ENCODE data around the gene FAM227B. TPM values are rescaled to one million over a fixed set of nuclear protein-coding genes. Genes with fewer than 3 reads are reported as not detected.
"Not testable (repeated sequence)": the region's sequence is repeated elsewhere in the genome, so short reads cannot be mapped to it uniquely, and the experiment has no call there.

Gene FAM227B
- total and polyA plus RNA-seq, 5 experiments from 2014 or later = 14.5 to 28.7 (median 23.8) TPM

DNA sequence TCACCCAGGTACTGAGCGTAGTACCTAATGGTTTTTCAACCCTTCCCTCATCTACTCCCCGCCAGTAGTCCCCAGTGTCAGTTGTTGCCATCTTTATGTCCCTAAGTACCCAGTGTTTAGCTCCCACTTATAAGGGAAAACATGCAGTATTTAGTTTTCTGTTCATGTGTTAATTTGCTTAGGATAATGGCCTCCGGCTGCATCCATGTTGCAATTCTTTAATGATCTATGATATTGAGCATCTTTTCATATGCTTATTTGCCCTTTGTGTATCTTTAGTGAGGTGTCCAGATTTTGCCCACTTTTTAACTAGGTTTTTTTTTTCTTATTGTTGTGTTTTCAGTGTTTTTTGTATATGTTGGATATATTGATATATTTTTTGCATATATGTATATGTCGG is 142.6 kb downstream of the FAM227B start:
- POLR2A ChIA-PET, H3K27me3 Mint-ChIP-seq, ATAC-seq, H3K9me3 Mint-ChIP-seq, H3K4me1 Mint-ChIP-seq, DNase-seq, H3K4me3 Mint-ChIP-seq, H3K27ac Mint-ChIP-seq, H3K36me3 Mint-ChIP-seq: not testable (repeated sequence)

DNA sequence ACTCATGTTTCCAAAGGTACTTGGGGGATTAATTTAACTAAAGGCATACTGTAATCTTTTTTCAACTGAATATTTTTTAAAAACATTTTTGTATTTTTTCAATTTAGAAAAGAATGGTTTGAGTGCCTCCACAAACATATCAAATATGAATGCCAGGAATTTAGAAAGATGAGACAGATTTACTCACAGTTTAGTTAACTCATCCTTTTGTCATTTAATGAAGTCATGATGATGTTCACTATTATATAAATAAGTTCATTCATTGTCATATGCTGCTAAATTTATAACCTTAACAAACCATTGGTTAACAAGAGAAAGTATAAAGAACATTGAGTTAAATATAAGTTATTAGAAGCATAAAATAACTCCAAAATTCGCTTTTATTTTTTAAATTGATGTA is 147.6 kb downstream of the FAM227B start:
- no peak for DNase-seq
- Mint-ChIP-seq H3K4me3 (no peak overlapping the region), H3K36me3 (no peaks in the 10 kb centered on the region), H3K27me3 (peaks cover 0 to 4% (median 0%) of the 10 kb centered on the region in 5 donors), H3K4me1 (peaks cover 0 to 3% (median 3%) of the 10 kb centered on the region in 4 donors), H3K9me3 (no peaks in the 10 kb centered on the region), H3K27ac (no peak overlapping the region)
- POLR2A ChIA-PET = no interaction called here
- no peak for ATAC-seq

DNA sequence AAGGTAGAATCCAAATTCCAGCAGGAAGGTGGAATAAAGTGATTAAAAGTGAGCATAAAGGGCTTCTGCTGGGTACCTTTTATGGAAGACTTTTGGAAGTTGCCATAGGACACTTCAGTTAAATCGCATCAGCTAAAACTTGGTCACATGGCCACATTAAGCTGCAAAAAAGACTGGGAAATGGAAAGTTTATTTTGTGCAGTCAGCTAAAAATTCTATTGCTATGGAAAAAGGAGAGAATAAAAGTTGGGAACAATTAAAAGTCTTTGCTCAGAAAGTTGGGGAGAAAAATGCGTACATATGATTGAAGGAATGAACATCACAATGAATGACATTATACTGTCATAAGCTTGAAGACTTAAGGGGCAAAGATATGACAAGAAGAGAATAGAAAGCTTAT is 148.3 kb downstream of the FAM227B start:
- peaks cover 0 to 4% (median 0%) of the 10 kb centered on the region in 5 donors for H3K27me3 Mint-ChIP-seq
- no peaks in the 10 kb centered on the region for H3K36me3 Mint-ChIP-seq
- H3K27ac Mint-ChIP-seq = no peak overlapping the region
- no peaks in the 10 kb centered on the region for H3K9me3 Mint-ChIP-seq
- POLR2A ChIA-PET = no interaction called here
- peaks cover 0 to 3% (median 3%) of the 10 kb centered on the region in 4 donors for H3K4me1 Mint-ChIP-seq
- DNase-seq = no peak
- no peak for ATAC-seq
- no peak overlapping the region for H3K4me3 Mint-ChIP-seq

DNA sequence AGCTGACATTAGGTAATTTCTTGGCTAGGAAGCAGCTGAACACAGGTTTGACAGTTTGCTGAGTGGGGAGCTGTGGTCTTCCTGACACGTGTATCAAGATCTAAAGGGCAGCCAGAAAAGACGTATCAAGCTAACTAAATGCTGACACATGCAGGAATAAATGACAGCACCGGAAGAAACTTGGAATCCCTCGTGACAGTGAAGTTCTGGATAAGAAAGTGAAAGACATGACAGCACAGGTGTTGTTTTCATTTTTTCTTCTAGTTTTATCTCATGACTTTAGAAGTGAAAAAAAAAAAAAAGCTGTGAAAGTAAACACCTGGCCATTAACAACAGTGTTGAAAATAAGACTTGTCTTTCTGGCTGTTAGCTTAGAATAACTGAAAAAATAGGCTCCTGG is 148.9 kb downstream of the FAM227B start:
- H3K4me1 Mint-ChIP-seq = peaks cover 0 to 5% (median 3%) of the 10 kb centered on the region in 4 donors
- POLR2A ChIA-PET = no interaction called here
- H3K9me3 Mint-ChIP-seq = no peaks in the 10 kb centered on the region
- no peak for DNase-seq
- peaks cover 0 to 4% (median 0%) of the 10 kb centered on the region in 5 donors for H3K27me3 Mint-ChIP-seq
- ATAC-seq = peak in 1 of 2 donors; percentile 27
- H3K4me3 Mint-ChIP-seq = no peak overlapping the region
- H3K36me3 Mint-ChIP-seq = no peaks in the 10 kb centered on the region
- H3K27ac Mint-ChIP-seq = no peak overlapping the region

DNA sequence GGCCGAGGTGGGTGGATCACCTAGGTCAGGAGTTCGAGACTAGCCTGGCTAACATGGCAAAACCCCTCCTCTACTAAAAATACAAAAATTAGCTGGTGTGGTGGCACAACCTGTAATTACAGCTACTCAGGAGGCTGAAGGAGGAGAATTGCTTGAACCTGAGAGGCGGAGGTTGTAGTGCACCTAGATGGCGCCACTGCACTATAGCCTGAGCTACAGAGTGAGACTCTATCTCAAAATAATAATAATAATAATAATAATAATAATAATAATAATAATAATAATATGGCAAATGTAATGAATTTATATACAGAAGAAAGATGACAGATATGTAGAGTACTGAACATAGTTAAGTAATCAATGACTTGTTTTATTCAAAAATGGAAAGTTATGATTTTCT is 149.4 kb downstream of the FAM227B start:
- DNase-seq, H3K9me3 Mint-ChIP-seq, H3K4me3 Mint-ChIP-seq, H3K4me1 Mint-ChIP-seq, H3K27me3 Mint-ChIP-seq, POLR2A ChIA-PET, H3K27ac Mint-ChIP-seq, ATAC-seq, H3K36me3 Mint-ChIP-seq: not testable (repeated sequence)

DNA sequence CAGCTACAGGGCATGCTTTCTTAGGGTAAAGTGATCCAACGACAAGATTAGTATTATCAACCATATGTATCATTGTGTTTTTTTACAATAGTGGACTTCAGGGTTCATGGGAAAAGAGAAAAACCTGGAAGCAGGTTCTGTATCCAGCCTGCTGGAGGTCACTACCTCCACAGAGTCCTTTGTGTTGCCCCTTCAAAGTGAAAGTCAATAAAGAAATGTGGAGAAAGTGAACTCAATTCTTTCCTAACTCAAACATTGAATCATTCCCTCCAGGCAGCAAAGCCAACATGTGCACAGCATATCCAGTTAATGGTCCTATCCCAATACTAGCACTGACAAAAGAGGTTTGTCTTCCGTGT is 152.2 kb downstream of the FAM227B start:
- POLR2A ChIA-PET = no interaction called here
- DNase-seq = no peak
- Mint-ChIP-seq H3K27ac (no peak overlapping the region), H3K4me1 (peaks cover 0 to 6% (median 3%) of the 10 kb centered on the region in 4 donors), H3K36me3 (no peaks in the 10 kb centered on the region), H3K27me3 (peaks cover 0 to 2% (median 0%) of the 10 kb centered on the region in 5 donors), H3K9me3 (no peaks in the 10 kb centered on the region), H3K4me3 (no peak overlapping the region)
- ATAC-seq = no peak

DNA sequence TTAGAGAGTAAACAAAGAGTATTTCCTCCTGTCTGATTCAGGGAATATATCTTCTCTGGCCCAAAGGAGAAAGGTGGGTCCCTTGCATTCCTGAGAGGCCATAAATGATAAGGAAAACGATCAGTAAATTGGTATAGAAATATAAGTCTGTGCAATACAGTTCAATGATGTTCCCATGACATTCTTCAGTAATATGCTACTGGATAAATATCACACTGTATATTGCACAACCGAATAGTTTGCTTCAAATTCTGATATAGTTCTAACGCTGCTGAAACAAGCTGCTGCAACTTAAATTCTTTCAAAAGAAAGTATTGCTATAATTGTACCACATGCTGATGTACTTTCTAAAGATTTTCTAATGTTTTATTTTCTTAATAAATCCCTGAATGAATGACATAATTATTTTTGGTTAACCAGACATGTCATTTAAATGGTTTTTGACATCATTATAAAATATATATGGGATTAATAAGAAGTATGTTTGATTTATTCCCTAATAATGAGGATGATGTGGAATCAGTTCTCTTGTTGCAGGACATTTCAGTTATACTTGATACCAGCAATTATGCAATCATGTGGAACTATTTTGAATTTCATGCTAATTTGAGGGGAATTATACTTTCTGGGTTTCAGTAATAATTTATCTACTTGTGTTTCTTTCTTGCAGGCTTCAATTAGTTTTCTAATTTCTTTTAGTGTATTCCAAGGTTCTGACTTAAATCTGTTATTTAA is 152.7 kb downstream of the FAM227B start:
- ATAC-seq = no peak
- Mint-ChIP-seq H3K27me3 (peaks cover 0 to 2% (median 0%) of the 10 kb centered on the region in 5 donors), H3K4me3 (no peak overlapping the region), H3K4me1 (peaks cover 0 to 6% (median 3%) of the 10 kb centered on the region in 4 donors), H3K9me3 (no peaks in the 10 kb centered on the region), H3K36me3 (no peaks in the 10 kb centered on the region), H3K27ac (no peak overlapping the region)
- POLR2A ChIA-PET = no interaction called here
- no peak for DNase-seq

DNA sequence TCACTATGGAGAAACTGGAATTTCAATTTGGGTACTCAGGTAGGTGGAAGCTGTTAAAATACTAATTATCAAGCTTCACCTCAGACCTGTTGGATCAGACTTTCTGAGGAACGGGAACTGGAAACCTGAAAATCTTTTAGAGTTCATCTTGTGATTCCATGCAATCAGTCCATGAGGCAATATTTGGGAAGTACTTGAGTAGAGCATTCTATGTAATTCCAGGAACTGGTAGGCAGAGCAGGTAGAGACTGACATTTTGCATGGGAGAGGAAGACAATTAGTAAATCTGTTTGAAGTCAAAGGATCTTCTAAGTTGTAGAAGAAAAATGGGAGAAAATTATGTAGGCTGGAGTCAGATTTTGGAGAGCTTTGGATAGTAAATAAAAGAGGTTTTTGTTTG is 154.5 kb downstream of the FAM227B start:
- no peak for DNase-seq
- H3K9me3 Mint-ChIP-seq = no peaks in the 10 kb centered on the region
- no peaks in the 10 kb centered on the region for H3K36me3 Mint-ChIP-seq
- POLR2A ChIA-PET = no interaction called here
- ATAC-seq = no peak
- peaks cover 0 to 2% (median 0%) of the 10 kb centered on the region in 5 donors for H3K27me3 Mint-ChIP-seq
- H3K4me3 Mint-ChIP-seq = no peak overlapping the region
- H3K27ac Mint-ChIP-seq = no peak overlapping the region
- peaks cover 0 to 3% (median 0%) of the 10 kb centered on the region in 4 donors for H3K4me1 Mint-ChIP-seq

DNA sequence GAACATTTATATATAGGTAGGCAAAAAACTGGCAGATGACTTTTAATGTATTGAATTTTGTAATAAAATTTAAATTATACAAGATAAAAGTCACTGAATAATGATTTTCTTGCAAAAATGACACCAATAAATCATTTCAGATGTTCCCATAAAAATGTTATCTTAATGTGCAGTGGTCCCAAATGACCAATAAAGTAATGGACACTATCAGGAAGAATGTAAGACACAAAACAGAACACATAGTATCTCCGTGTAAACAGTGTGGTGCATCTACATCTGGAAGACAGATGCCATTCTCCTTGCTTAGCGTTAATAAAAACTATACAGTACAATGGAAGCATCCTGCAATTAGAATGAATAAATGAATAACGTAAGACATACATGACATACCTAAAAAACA is 156.1 kb downstream of the FAM227B start:
- Mint-ChIP-seq H3K9me3 (no peaks in the 10 kb centered on the region), H3K4me3 (no peak overlapping the region)
- POLR2A ChIA-PET = no interaction called here

DNA sequence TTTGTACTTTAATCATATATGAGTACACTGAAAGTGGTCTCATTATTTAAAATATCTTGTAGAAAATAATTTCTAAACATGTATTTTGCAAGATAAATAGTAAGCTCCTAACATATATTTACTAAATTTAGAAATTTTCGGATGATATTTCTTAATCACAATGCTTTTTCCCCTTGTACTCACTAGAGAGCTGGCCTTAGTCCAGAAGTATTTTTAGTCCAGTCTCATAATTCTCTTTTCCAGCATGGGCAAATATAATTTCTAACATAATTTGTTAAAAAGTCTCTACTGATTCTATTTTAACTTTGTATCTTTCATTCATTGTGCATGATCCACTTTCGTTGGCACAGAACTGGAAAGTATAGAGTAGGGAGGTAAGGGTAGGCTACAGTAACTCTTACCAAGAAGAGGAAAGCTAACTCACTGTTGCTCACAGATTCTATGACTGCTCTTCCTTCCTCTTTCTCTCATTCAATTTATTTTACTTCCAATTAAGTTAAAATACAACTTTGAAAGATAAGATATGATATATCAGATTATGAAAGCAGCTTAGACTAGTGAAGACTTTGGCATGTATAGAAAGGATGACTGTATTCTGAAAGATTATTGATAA is 158.3 kb downstream of the FAM227B start:
- Mint-ChIP-seq H3K9me3 (no peaks in the 10 kb centered on the region), H3K27me3 (peaks cover 0 to under 1% (median 0%) of the 10 kb centered on the region in 5 donors), H3K36me3 (no peaks in the 10 kb centered on the region), H3K4me1 (peaks cover 0 to 3% (median 0%) of the 10 kb centered on the region in 4 donors), H3K4me3 (no peak overlapping the region), H3K27ac (no peak overlapping the region)
- ATAC-seq = no peak
- POLR2A ChIA-PET = no interaction called here
- no peak for DNase-seq

More for the DNA sequence above, 156.1 kb downstream of the FAM227B start:
- H3K27ac Mint-ChIP-seq = no peak overlapping the region
- no peak for ATAC-seq
- no peaks in the 10 kb centered on the region for H3K36me3 Mint-ChIP-seq
- H3K4me1 Mint-ChIP-seq = peaks cover 0 to 3% (median 0%) of the 10 kb centered on the region in 4 donors
- no peak for DNase-seq
- peaks cover 0 to 2% (median 0%) of the 10 kb centered on the region in 5 donors for H3K27me3 Mint-ChIP-seq

DNA sequence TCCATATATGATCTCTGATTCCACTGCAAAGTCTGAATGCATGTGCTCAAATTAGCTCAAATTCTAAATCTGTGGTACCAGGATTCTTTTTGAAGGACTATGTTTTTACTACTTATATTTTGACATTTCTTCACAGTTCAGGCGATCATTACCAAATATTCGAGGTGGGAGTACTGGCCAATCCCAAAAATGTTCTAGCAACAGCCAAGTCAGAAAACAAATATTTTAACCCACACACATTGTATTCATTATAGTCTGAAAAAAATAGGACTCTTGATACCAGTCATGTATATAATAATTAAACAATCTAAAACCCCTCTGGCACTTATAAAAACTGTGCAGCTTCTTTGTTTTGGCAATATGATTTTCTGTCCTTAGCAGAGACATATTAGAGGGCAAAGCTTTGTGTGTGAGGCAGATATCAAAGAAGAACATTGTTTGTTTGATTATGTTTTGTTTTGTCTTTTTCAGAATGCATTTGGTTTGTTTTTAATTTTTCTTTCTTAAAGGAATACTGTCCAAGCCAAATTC is 160.1 kb downstream of the FAM227B start:
- Mint-ChIP-seq H3K9me3 (no peaks in the 10 kb centered on the region), H3K27ac (no peak overlapping the region), H3K4me1 (no peaks in the 10 kb centered on the region), H3K4me3 (no peak overlapping the region), H3K36me3 (no peaks in the 10 kb centered on the region), H3K27me3 (peaks cover 0 to 14% (median 3%) of the 10 kb centered on the region in 5 donors)
- ATAC-seq (no peak), DNase-seq (no peak)
- POLR2A ChIA-PET = no interaction called here

DNA sequence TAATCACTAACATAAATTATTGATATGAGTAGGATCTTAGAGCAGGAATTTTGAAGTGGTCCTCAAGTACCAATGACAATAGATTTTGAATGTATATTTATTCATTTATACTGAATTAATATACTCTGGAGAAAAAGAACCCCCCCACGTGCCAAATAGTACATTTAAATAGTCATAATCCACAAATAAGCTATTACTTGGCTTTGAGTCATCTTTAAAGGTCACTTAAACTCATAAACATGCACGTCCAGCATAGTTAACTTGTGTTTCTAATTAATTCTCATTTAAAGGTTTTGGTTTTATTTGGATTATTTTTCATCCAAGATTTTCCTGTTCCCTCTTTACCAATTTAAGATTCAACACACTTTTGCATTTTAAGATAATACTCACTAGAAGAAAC is 162.5 kb downstream of the FAM227B start:
- no peak overlapping the region for H3K4me3 Mint-ChIP-seq
- H3K9me3 Mint-ChIP-seq = no peaks in the 10 kb centered on the region
- no peaks in the 10 kb centered on the region for H3K36me3 Mint-ChIP-seq

DNA sequence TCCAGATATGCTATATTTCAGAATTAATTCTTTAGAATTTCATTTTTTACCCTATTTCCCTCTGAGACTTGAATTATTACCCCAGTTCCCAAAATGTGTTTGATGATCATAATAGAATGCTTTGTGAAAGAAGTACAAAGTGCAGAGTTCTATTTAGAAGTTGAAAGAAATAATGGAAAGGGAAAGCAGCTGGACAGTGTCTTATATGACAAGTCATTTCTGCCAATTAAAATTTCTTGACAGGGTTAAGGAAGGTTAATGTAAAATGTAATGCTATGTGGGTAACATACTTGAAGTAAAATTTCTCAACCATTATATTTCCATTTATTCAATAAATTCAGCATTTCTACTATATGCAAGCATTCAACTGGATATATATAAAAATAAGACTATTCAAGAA is 164.5 kb downstream of the FAM227B start:
- DNase-seq (no peak), ATAC-seq (no peak)
- POLR2A ChIA-PET = no interaction called here
- Mint-ChIP-seq H3K9me3 (no peaks in the 10 kb centered on the region), H3K27me3 (peaks cover 0 to 24% (median 8%) of the 10 kb centered on the region in 5 donors), H3K27ac (no peak overlapping the region), H3K4me1 (no peaks in the 10 kb centered on the region), H3K4me3 (no peak overlapping the region), H3K36me3 (no peaks in the 10 kb centered on the region)

More for the DNA sequence above, 162.5 kb downstream of the FAM227B start:
- no peak for ATAC-seq
- POLR2A ChIA-PET = no interaction called here
- DNase-seq = no peak
- H3K4me1 Mint-ChIP-seq = no peaks in the 10 kb centered on the region
- peaks cover 0 to 24% (median 8%) of the 10 kb centered on the region in 5 donors for H3K27me3 Mint-ChIP-seq
- H3K27ac Mint-ChIP-seq = no peak overlapping the region
